K562 (cell line): ENCODE measurements around the gene PIK3C2G. TPM values are rescaled to one million over a fixed set of nuclear protein-coding genes. Genes with fewer than 3 reads are reported as not detected.

Source experiments
- ATAC-seq: fragments of 200-7000 bp; cut with Tn5 transposase; 3 replicates; pipeline ENCODE4 v1.9.1; 2020; ENCODE audit warnings: moderate library complexity
- BruUV-seq: library from RNA; stranded (reverse); fragments of 400-500 nt; replicated peaks from 2 replicates; lab custom pipeline; 2021; lab: Mats Ljungman, UMichigan
- CTCF ChIA-PET: fragments of 300-600 bp; formaldehyde crosslinking; extraction: SDS; loops from one replicate; lab custom pipeline; 2021; ENCODE audit warnings: low intra/inter-chr PET ratio; lab: Yijun Ruan, JAX
- POLR2A ChIA-PET: fragments of 300-600, 350-650 bp; sonication (Branson Sonifier 250); formaldehyde crosslinking; extraction: SDS; loops from one replicate; lab custom pipeline; 2021; ENCODE audit warnings: antibody characterized with exemption, inconsistent platforms; lab: Yijun Ruan, JAX
- DNase-seq, 4 experiments: peaks; one replicate each; pipeline versions ENCODE4 v3.0.0 to v3.0.0-alpha.2; 2011 to 2018; ENCODE audit warnings: low spot score in 3 of 4, mixed read lengths in 3 of 4; ENCODE audit errors: extremely low read depth in 1 of 4
- FAIRE-seq: peaks from 2 replicates; lab custom pipeline; 2011; peaks lifted over from hg19 to GRCh38; lab: Jason Lieb, UNC
- H2AFZ ChIP-seq: 2 replicates; pipeline ENCODE4 v1.6.0; 2011; ENCODE audit warnings: low read depth, low read length, control low read depth, inconsistent platforms
- H3K27ac ChIP-seq: fragments of 200-600 bp; 3 replicates; pipeline ENCODE4 v1.8.0; 2011; ENCODE audit warnings: low read depth, mild to moderate bottlenecking, control low read depth, inconsistent platforms, low read length, moderate library complexity, mixed read lengths; ENCODE audit errors: extremely low read depth
- H3K27me3 ChIP-seq, 2 experiments: fragments of 300-600 bp in 1 of 2; 2 replicates in 1 of 2; 3 replicates in 1 of 2; pipeline versions ENCODE4 v1.6.0 to v1.8.0; 2011; ENCODE audit warnings: inconsistent platforms in 2 of 2, low read length in 2 of 2, mild to moderate bottlenecking in 1 of 2, mixed read lengths in 1 of 2, moderate library complexity in 1 of 2; ENCODE audit not compliant: control insufficient read depth in 2 of 2, insufficient read depth in 2 of 2
- H3K36me3 ChIP-seq: fragments of 300-600 bp; 3 replicates; pipeline ENCODE4 v1.8.0; 2011; ENCODE audit warnings: mild to moderate bottlenecking, low read length, inconsistent platforms; ENCODE audit not compliant: control insufficient read depth, insufficient read depth
- H3K4me1 ChIP-seq, 2 experiments: fragments of 200-600 bp in 1 of 2; replicated peaks in 1 of 2; 2 replicates in 1 of 2; 3 replicates in 1 of 2; pipeline versions ENCODE4 v1.5.1 to v1.8.0; 2011; ENCODE audit warnings: inconsistent platforms in 2 of 2, low read length in 2 of 2, mild to moderate bottlenecking in 1 of 2, mixed read lengths in 1 of 2, moderate library complexity in 1 of 2; ENCODE audit not compliant: control insufficient read depth in 2 of 2, insufficient read depth in 2 of 2
- H3K4me2 ChIP-seq: 2 replicates; pipeline ENCODE4 v1.6.1; 2011; ENCODE audit warnings: low read length, control low read depth, inconsistent platforms, mixed read lengths; ENCODE audit not compliant: insufficient read depth
- H3K4me3 ChIP-seq: fragments of 200-600 bp; sonication (generic), shearing (Covaris generic); 2 replicates; pipeline ENCODE4 v1.5.1; 2016; ENCODE audit warnings: control low read depth, inconsistent platforms
- H3K79me2 ChIP-seq: fragments of 200-600 bp; 3 replicates; pipeline ENCODE4 v1.8.0; 2011; ENCODE audit warnings: low read length, inconsistent platforms; ENCODE audit not compliant: control insufficient read depth, insufficient read depth
- H3K9ac ChIP-seq, 2 experiments: 2 replicates each; pipeline versions ENCODE4 v1.6.0 to v1.6.1; 2011; ENCODE audit warnings: low read depth in 2 of 2, low read length in 2 of 2, control low read depth in 1 of 2, inconsistent platforms in 1 of 2, mild to moderate bottlenecking in 1 of 2, mixed read lengths in 1 of 2; ENCODE audit not compliant: insufficient read depth in 1 of 2
- H3K9me1 ChIP-seq: one replicate; pipeline ENCODE4 v1.6.0; 2011; ENCODE audit warnings: inconsistent platforms, mild to moderate bottlenecking, low read length, moderate library complexity; ENCODE audit not compliant: control insufficient read depth, insufficient read depth
- H3K9me3 ChIP-seq: replicated peaks from 2 replicates; pipeline ENCODE4 v1.5.1; 2011; ENCODE audit warnings: low read depth, low read length, inconsistent platforms; ENCODE audit not compliant: control insufficient read depth, insufficient read depth
- H4K20me1 ChIP-seq: replicated peaks from 2 replicates; pipeline ENCODE4 v1.6.1; 2011; ENCODE audit warnings: low read length, inconsistent platforms, mixed read lengths; ENCODE audit not compliant: control insufficient read depth, insufficient read depth
- AFF1 ChIP-seq, 2 experiments: fragments of 450-650 bp; IDR thresholded peaks; 2 replicates each; pipeline ENCODE4 v1.6.1; 2018; ENCODE audit warnings: mild to moderate bottlenecking in 2 of 2, low read depth in 1 of 2; ENCODE audit not compliant: partially characterized antibody in 2 of 2
- ATF3 ChIP-seq, 2 experiments: fragments of 450-650 bp in 1 of 2; sonication (generic) in 1 of 2; formaldehyde crosslinking in 1 of 2; IDR thresholded peaks in 1 of 2; conservative IDR thresholded peaks in 1 of 2; 2 replicates each; pipeline versions ENCODE4 v1.6.1 to v1.8.1; 2016 to 2023; ENCODE audit warnings: mild to moderate bottlenecking in 2 of 2, moderate library complexity in 2 of 2, inconsistent platforms in 1 of 2, missing genetic modification reagents in 1 of 2
- BRD9 ChIP-seq: fragments of 450-650 bp; IDR thresholded peaks from 2 replicates; pipeline ENCODE4 v1.6.1; 2018; ENCODE audit warnings: low read depth; ENCODE audit not compliant: partially characterized antibody
- CBX2 ChIP-seq: fragments of 200-600 bp; sonication (generic); IDR thresholded peaks from one replicate; pipeline ENCODE4 v1.6.1; 2012; ENCODE audit warnings: mild to moderate bottlenecking, low read length, inconsistent platforms; ENCODE audit not compliant: insufficient read depth, poor library complexity, severe bottlenecking
- CC2D1A ChIP-seq: fragments of 450-650 bp; IDR thresholded peaks from 2 replicates; pipeline ENCODE4 v1.6.1; 2017; ENCODE audit warnings: mild to moderate bottlenecking
- DLX4 ChIP-seq: fragments of 250-450 bp; sonication (Bioruptor Pico); IDR thresholded peaks from 2 replicates; pipeline ENCODE4 v1.6.1; 2021; ENCODE audit warnings: mild to moderate bottlenecking
- FOSL1 ChIP-seq: fragments of 200-800 bp; sonication (Bioruptor generic); conservative IDR thresholded peaks from 2 replicates; pipeline ENCODE4 v1.6.1; 2016; ENCODE audit warnings: missing genetic modification characterization, missing compliant biosample characterization
- KAT8 ChIP-seq: fragments of 450-650 bp; IDR thresholded peaks from 2 replicates; pipeline ENCODE4 v1.6.1; 2016; ENCODE audit warnings: low read depth, mild to moderate bottlenecking
- MYBL2 ChIP-seq, 2 experiments: fragments of 450-650 bp in 1 of 2; sonication (generic) in 1 of 2; formaldehyde crosslinking in 1 of 2; IDR thresholded peaks; 2 replicates each; pipeline versions ENCODE4 v1.6.1 to v1.8.1; 2017 to 2022; ENCODE audit warnings: borderline replicate concordance in 1 of 2, inconsistent platforms in 1 of 2, low read depth in 1 of 2, mild to moderate bottlenecking in 1 of 2, missing genetic modification reagents in 1 of 2, moderate library complexity in 1 of 2
- PCBP2 ChIP-seq: fragments of 200-400 bp; formaldehyde crosslinking; IDR thresholded peaks from 2 replicates; pipeline ENCODE4 v1.6.1; 2018; ENCODE audit warnings: low read length, low read depth, mild to moderate bottlenecking, moderate library complexity; ENCODE audit not compliant: poor library complexity, severe bottlenecking
- TFAM ChIP-seq: fragments of 250-450 bp; sonication (Bioruptor Pico); conservative IDR thresholded peaks from 2 replicates; pipeline ENCODE4 v1.5.0; 2021; ENCODE audit warnings: mild to moderate bottlenecking, moderate library complexity
- ZNF512 ChIP-seq: IDR thresholded peaks from 2 replicates; pipeline ENCODE4 v1.6.1; 2016; ENCODE audit warnings: missing genetic modification characterization, missing compliant biosample characterization
- WGBS: fragments of 100-300 bp; shearing (Covaris generic); methylation state at CpG from one replicate; pipeline ENCODE4 v1.1.6; 2016; ENCODE audit warnings: low coverage, mixed read lengths; ENCODE audit not compliant: insufficient coverage; ENCODE audit errors: missing lambda C conversion rate; 5-methylcytosine and 5-hydroxymethylcytosine counted together
- in situ Hi-C: fragments of 300-500 bp; cut with MboI; formaldehyde crosslinking; loops from 4 replicates; pipeline ENCODE4 v1.15.0; 2018; ENCODE audit warnings: inconsistent platforms, mixed read lengths
- intact Hi-C: fragments of 100-400 bp; cut with micrococcal nuclease; formaldehyde crosslinking; loops from 2 replicates; pipeline ENCODE4 v1.14.2; 2022
- polyA plus RNA-seq, 8 experiments: library from polyadenylated mRNA; depleted of rRNA in 4 of 8; stranded (reverse) in 5 of 8; unstranded in 3 of 8; fragments of >200 nt; fragmentation: Nextera tagmentation in 2 of 8; fragmentation: Illumina TruSeq in 1 of 8; extraction: Ambion mirVana in 2 of 8; extraction: Trizol in 1 of 8; gene quantifications; 2 replicates each; pipeline versions ENCODE4 v1.2.1 to v1.2.3, GENCODE V29; 2011 to 2014; ENCODE audit warnings: inconsistent platforms in 1 of 8, missing spikeins in 1 of 8
- total RNA-seq, 7 experiments: library from RNA; depleted of rRNA in 6 of 7; stranded (reverse); fragments of >200 nt in 6 of 7; fragmentation: Illumina TruSeq in 2 of 7; extraction: Trizol in 2 of 7; gene quantifications; 2 replicates each; pipeline versions ENCODE4 v1.2.1 to v1.2.3, GENCODE V29; 2011 to 2021; ENCODE audit warnings: low replicate concordance in 1 of 7

The PIK3C2G gene
- total and polyA plus RNA-seq, 9 of the 15 experiments (the other 6 are each of a cell fraction or from before 2014, with no cell fraction given), result not detected

DNA sequence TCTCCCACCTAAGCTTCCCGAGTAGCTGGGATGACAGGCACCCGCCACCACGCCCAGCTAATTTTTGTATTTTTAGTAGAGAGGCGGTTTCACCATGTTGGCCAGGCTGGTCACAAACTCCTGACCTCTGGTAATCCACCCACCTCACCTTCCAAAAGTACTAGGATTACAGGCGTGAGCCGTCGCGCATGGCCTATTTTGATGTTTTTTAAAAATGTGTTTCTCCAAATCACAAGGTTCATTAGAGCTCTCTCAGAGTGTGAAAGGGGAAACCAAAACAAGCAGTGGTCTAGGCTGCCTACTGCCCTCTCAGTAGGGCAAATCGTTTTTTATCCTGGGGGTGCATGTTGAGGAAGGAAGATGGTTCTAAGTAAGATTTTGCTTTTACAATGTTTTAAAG is 211.5 kb downstream of the PIK3C2G start:
- POLR2A ChIA-PET, result no interaction called here
- ATAC-seq (no peak), FAIRE-seq (no peak), DNase-seq (no peak)
- Histone ChIP-seq H3K4me3 (no peak overlapping the region), H3K36me3 (no peaks in the 10 kb centered on the region), H3K79me2 (no peaks in the 10 kb centered on the region), H3K27me3 (no peaks in the 10 kb centered on the region), H3K9ac (no peak overlapping the region), H3K9me3 (no peaks in the 10 kb centered on the region), H2AFZ (no peak overlapping the region), H4K20me1 (no peaks in the 10 kb centered on the region), H3K9me1 (no peaks in the 10 kb centered on the region), H3K4me2 (no peak overlapping the region), H3K4me1 (no peaks in the 10 kb centered on the region), H3K27ac (no peak overlapping the region)
- CTCF ChIA-PET, result no interaction called here
- in situ Hi-C loops (no loop called here), intact Hi-C loops (no loop called here)
- BruUV-seq, result no TSS peak
- 28% methylated on average over 9 of the region's 9 CpGs for WGBS
- TF ChIP-seq ATF3 (IDR thresholded peaks at IDR 0.05) (no peak), ATF3 (CRISPR knock-in tag; conservative IDR thresholded peaks at IDR 0.05) (no peak), FOSL1 (tag) (no peak), CC2D1A (no peak), TFAM (no peak), AFF1 (IDR thresholded peaks at IDR 0.05; ENCODE audit: low read depth in 1 of 2, partially characterized antibody in 2 of 2) (no peak), MYBL2 (IDR thresholded peaks at IDR 0.05; ENCODE audit: low read depth) (no peak), MYBL2 (CRISPR knock-in tag; IDR thresholded peaks at IDR 0.05; ENCODE audit: borderline replicate concordance) (no peak), PCBP2 (no peak), BRD9 (no peak), KAT8 (no peak), ZNF512 (no peak), DLX4 (no peak), CBX2 (no peak)
